RWPE2 (cell line): Measurements from ENCODE around the gene CCL25.
"Not testable (repeated sequence)": the region's sequence is repeated elsewhere in the genome, so short reads cannot be mapped to it uniquely, and the experiment has no call there.

Experiments
- ATAC-seq: fragments of 200-7000 bp; cut with Tn5 transposase; 3 replicates; pipeline ENCODE4 v1.9.1; 2021; ENCODE audit warnings: low read depth
- DNase-seq: peaks from one replicate; pipeline ENCODE4 v3.0.0-alpha.2; 2020; ENCODE audit warnings: low spot score
- H3K27ac ChIP-seq: fragments of 450-650 bp; 2 replicates; pipeline ENCODE4 v1.5.1; 2017; ENCODE audit warnings: mild to moderate bottlenecking; ENCODE audit not compliant: poor library complexity, severe bottlenecking
- H3K27me3 ChIP-seq: fragments of 250-450 bp; sonication (Bioruptor Pico); 2 replicates; pipeline ENCODE4 v1.5.1; 2021; ENCODE audit warnings: mild to moderate bottlenecking, moderate library complexity; ENCODE audit not compliant: insufficient read depth, poor library complexity, severe bottlenecking
- H3K36me3 ChIP-seq: fragments of 250-450 bp; sonication (Bioruptor Pico); 2 replicates; pipeline ENCODE4 v1.5.1; 2020; ENCODE audit warnings: low read depth, mild to moderate bottlenecking, moderate library complexity
- H3K4me1 ChIP-seq: fragments of 250-450 bp; sonication (Bioruptor Pico); 2 replicates; pipeline ENCODE4 v1.5.1; 2021; ENCODE audit warnings: mild to moderate bottlenecking, moderate library complexity; ENCODE audit not compliant: insufficient read depth, poor library complexity, severe bottlenecking
- H3K4me3 ChIP-seq: fragments of 250-450 bp; sonication (Bioruptor Pico); 2 replicates; pipeline ENCODE4 v1.5.1; 2021; ENCODE audit warnings: mild to moderate bottlenecking, moderate library complexity; ENCODE audit not compliant: severe bottlenecking
- H3K9me3 ChIP-seq: fragments of 250-450 bp; sonication (Bioruptor Pico); 2 replicates; pipeline ENCODE4 v1.5.1; 2021; ENCODE audit warnings: mild to moderate bottlenecking, moderate library complexity; ENCODE audit not compliant: severe bottlenecking
- CTCF ChIP-seq: fragments of 450-650 bp; IDR thresholded peaks from one replicate; pipeline ENCODE4 v1.5.1; 2017; ENCODE audit warnings: mild to moderate bottlenecking, moderate library complexity; ENCODE audit not compliant: poor library complexity, severe bottlenecking

Gene CCL25

DNA sequence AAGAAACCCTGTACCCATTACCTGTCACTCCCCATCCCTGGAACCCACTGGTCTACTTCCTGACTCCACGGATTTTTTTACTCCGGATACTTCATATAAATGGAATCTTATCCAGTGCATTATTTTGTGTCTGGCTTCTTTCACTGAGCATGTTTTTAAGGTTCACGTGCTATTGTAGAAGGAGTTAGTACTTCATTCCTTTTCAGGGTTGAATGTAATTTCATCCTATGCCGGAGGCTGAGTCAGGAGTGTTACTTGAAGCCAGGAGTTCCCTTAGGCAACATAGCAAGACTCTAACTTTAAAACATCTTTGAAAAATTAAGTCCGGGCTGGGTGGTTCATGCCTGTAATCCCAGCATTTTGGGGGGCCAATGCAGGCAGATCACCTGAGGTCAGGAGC is 29.2 kb upstream of the CCL25 start:
- H3K4me3 ChIP-seq = no peak overlapping the region
- no peaks in the 10 kb centered on the region for H3K9me3 ChIP-seq
- ATAC-seq = no peak

DNA sequence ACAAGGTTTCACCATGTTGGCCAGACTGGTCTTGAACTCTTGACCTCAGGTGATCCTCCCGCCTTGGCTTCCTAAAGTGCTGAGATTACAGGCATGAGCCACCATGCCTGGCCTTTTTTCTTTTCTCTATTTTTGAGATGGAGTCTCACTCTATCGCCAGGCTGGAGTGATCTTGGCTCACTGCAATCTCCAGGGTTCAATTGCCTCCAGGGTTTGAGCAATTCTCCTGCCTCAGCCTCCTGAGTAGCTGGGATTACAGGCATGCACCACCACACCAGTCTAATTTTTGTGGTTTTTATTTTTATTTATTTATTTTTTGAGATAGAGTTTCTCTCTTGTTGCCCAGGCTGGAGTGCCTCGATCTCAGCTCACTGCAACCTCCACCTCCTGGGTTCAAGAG is 28.3 kb upstream of the CCL25 start:
- not testable (repeated sequence) for H3K9me3 ChIP-seq, H3K36me3 ChIP-seq, H3K27me3 ChIP-seq, DNase-seq, ATAC-seq, H3K4me1 ChIP-seq, H3K27ac ChIP-seq, H3K4me3 ChIP-seq

More for the DNA sequence above, 29.2 kb upstream of the CCL25 start:
- DNase-seq = no peak
- TF ChIP-seq CTCF = no peak
- Histone ChIP-seq H3K27me3 (no peaks in the 10 kb centered on the region), H3K36me3 (no peaks in the 10 kb centered on the region), H3K27ac (no peak overlapping the region), H3K4me1 (no peaks in the 10 kb centered on the region)

GRCh38 chr19:8025316-8025715 is 27.2 kb upstream of the CCL25 start:
- no peaks in the 10 kb centered on the region for H3K27me3 ChIP-seq
- H3K36me3 ChIP-seq = no peaks in the 10 kb centered on the region
- H3K4me3 ChIP-seq = no peak overlapping the region
- no peaks in the 10 kb centered on the region for H3K4me1 ChIP-seq
- no peak overlapping the region for H3K27ac ChIP-seq
- H3K9me3 ChIP-seq = no peaks in the 10 kb centered on the region
- DNase-seq (no peak), ATAC-seq (no peak)
- no peak for TF ChIP-seq CTCF

- ATAC-seq (no peak), DNase-seq (no peak)
- no peaks in the 10 kb centered on the region for H3K36me3 ChIP-seq
- no peak overlapping the region for H3K4me3 ChIP-seq
- H3K27me3 ChIP-seq = no peaks in the 10 kb centered on the region
- TF ChIP-seq CTCF = no peak
- H3K27ac ChIP-seq = no peak overlapping the region
- no peaks in the 10 kb centered on the region for H3K9me3 ChIP-seq
- H3K4me1 ChIP-seq = no peaks in the 10 kb centered on the region
Measured at GRCh38 chr19:8028951-8029491, 23.5 kb upstream of the CCL25 start.

GRCh38 chr19:8030960-8031359 is 21.6 kb upstream of the CCL25 start:
- no peaks in the 10 kb centered on the region for H3K4me1 ChIP-seq
- H3K9me3 ChIP-seq = no peaks in the 10 kb centered on the region
- DNase-seq (no peak), ATAC-seq (no peak)
- no peaks in the 10 kb centered on the region for H3K27me3 ChIP-seq
- H3K4me3 ChIP-seq = no peak overlapping the region
- no peaks in the 10 kb centered on the region for H3K36me3 ChIP-seq
- no peak overlapping the region for H3K27ac ChIP-seq
- no peak for TF ChIP-seq CTCF

- H3K9me3 ChIP-seq, H3K4me3 ChIP-seq, DNase-seq, H3K27me3 ChIP-seq, H3K4me1 ChIP-seq, ATAC-seq, H3K36me3 ChIP-seq, H3K27ac ChIP-seq: not testable (repeated sequence)
Measured at GRCh38 chr19:8033287-8034177, 19.0 kb upstream of the CCL25 start.
